ENCODE measurements around the gene NUP210.

Gene NUP210

DNA sequence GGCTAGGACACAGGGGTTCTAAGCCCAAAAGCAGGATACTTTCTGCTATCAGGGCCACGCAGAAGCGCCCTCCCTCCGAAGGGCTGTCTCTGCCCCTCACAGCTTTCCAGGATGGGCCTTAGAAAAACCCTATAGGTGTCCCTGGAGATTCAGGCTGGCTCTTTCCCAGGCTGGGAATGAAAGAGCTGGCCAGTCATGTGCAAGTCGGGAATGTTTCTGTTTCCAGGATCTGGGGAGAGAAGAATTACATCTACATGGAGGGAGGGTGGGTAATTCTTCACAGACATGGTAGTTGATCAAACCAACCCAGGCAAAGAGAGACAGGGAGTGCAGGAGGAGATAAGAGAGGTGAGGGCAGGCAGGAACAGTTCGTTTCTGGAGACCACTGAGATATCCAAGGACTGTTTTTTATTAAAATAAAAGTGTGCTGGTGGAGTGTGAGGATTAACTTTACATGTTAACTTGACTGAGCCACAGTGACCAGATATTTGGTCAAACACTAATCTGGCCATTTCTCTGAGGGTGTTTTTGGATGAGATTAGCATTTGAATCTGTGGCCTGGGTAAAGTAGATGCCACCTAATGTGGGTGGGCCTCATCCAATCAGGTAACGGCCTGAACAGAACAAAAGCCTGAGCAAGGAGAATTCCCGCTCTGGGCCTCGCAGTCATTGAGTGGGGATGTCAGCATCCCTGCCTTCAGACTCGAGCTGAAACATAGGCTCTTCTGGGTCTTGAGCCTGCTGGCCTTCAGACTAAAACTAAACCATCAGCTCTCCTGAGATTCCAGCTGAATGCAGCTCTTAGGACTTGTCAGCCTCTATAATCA, 15.3 kb downstream of the NUP210 start:
- Mint-ChIP-seq H3K4me1 (ENCODE audit: low read depth) (peaks cover 47% of the 10 kb centered on the region), H3K4me3 (no peak overlapping the region), H3K9me3 (no peaks in the 10 kb centered on the region), H3K27ac (no peak overlapping the region), H3K27me3 (no peaks in the 10 kb centered on the region), H3K36me3 (ENCODE audit: low read depth) (peaks cover 52% of the 10 kb centered on the region)

GRCh38 chr3:13403847-13404246, 16.3 kb downstream of the NUP210 start:
- H3K27ac Mint-ChIP-seq: no peak overlapping the region
- no peak overlapping the region for H3K4me3 Mint-ChIP-seq
- no peaks in the 10 kb centered on the region for H3K27me3 Mint-ChIP-seq
- H3K9me3 Mint-ChIP-seq: no peaks in the 10 kb centered on the region
- H3K36me3 Mint-ChIP-seq (ENCODE audit: low read depth): peaks cover 43% of the 10 kb centered on the region
- H3K4me1 Mint-ChIP-seq (ENCODE audit: low read depth): peaks cover 47% of the 10 kb centered on the region

GRCh38 chr3:13403213-13403819, 16.8 kb downstream of the NUP210 start:
- Mint-ChIP-seq H3K4me1 (ENCODE audit: low read depth) (peaks cover 47% of the 10 kb centered on the region), H3K27ac (no peak overlapping the region), H3K4me3 (no peak overlapping the region), H3K27me3 (no peaks in the 10 kb centered on the region), H3K36me3 (ENCODE audit: low read depth) (peaks cover 42% of the 10 kb centered on the region), H3K9me3 (no peaks in the 10 kb centered on the region)

DNA sequence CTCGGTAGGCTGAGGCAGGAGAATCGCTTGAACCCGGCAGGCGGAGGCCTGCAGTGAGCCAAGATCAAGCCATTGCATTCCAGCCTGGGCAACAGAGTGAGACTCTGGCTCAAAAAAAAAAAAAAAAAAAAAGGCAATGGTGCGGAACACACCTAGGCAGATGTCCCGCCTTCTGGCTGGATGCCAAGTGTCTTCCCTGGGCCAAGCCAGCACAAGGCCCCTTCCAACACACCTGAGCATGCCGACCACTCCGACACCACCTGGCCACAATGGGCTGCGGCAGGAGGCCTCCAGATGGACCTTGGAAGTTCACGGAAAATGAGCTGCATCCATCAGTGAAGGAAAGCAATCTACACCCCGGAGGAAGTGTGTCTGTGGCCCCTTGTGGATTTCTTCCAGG, 19.0 kb downstream of the NUP210 start:
- Mint-ChIP-seq H3K27ac (no peak overlapping the region), H3K36me3 (ENCODE audit: low read depth) (peaks cover 46% of the 10 kb centered on the region), H3K4me3 (no peak overlapping the region), H3K27me3 (no peaks in the 10 kb centered on the region), H3K4me1 (ENCODE audit: low read depth) (peaks cover 31% of the 10 kb centered on the region), H3K9me3 (no peaks in the 10 kb centered on the region)

GRCh38 chr3:13400114-13400673, 19.9 kb downstream of the NUP210 start:
- no peak overlapping the region for H3K27ac Mint-ChIP-seq
- peaks cover 25% of the 10 kb centered on the region for H3K4me1 Mint-ChIP-seq (ENCODE audit: low read depth)
- H3K9me3 Mint-ChIP-seq: no peaks in the 10 kb centered on the region
- H3K27me3 Mint-ChIP-seq: no peaks in the 10 kb centered on the region
- H3K36me3 Mint-ChIP-seq (ENCODE audit: low read depth): peaks cover 55% of the 10 kb centered on the region
- no peak overlapping the region for H3K4me3 Mint-ChIP-seq

- Mint-ChIP-seq H3K4me1 (ENCODE audit: low read depth) (peaks cover 25% of the 10 kb centered on the region), H3K36me3 (ENCODE audit: low read depth) (peaks cover 57% of the 10 kb centered on the region), H3K27ac (no peak overlapping the region)
Observed at GRCh38 chr3:13399603-13400002, 20.5 kb downstream of the NUP210 start.

DNA sequence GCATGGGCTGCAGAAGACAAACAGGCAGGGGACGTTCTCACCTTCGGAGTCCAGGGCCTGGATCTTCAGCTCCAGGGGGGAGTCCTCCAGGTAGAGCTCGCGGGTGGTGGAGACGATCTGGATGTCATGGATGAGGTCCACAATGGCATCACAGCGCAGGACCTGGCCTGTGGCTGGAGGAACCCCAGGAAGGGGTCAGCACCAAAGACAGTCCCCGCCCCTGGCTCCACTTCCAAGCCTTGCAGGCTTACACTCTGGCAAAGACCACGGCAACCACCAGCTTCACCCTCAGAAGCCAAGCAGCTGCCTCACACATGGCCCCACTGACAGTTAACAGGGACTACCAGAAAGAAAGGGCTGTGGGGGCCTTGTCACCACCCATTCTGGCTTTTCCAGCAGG, 22.8 kb downstream of the NUP210 start:
- Mint-ChIP-seq H3K9me3 (no peaks in the 10 kb centered on the region), H3K27me3 (no peaks in the 10 kb centered on the region), H3K27ac (no peak overlapping the region), H3K36me3 (ENCODE audit: low read depth) (peaks cover 52% of the 10 kb centered on the region), H3K4me1 (ENCODE audit: low read depth) (peaks cover 9% of the 10 kb centered on the region), H3K4me3 (no peak overlapping the region)

More at GRCh38 chr3:13399603-13400002, 20.5 kb downstream of the NUP210 start:
- H3K27me3 Mint-ChIP-seq: no peaks in the 10 kb centered on the region
- H3K9me3 Mint-ChIP-seq: no peaks in the 10 kb centered on the region
- no peak overlapping the region for H3K4me3 Mint-ChIP-seq

DNA sequence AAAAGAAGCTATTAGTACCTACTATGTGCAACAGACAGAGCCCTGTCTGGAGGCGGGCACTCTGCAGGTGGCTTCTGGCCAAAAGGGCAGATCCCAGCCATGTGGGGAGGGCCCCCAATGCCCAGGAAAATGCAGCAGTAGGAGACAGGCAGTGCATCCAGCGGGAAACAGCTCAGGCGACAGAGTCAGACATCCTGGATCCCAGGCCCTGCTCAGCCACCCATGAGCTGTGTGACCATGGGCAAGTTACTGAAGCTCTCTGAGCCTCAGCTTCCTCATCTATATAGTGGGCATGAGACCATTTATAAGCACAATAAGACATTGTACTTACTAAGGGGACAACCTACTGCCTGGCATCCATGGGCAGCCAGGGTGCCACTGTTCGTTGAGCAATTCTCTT, 25.8 kb downstream of the NUP210 start:
- H3K36me3 Mint-ChIP-seq (ENCODE audit: low read depth): peaks cover 77% of the 10 kb centered on the region

GRCh38 chr3:13393427-13394360, 26.4 kb downstream of the NUP210 start:
- no peaks in the 10 kb centered on the region for H3K4me1 Mint-ChIP-seq (ENCODE audit: low read depth)
- H3K4me3 Mint-ChIP-seq: no peak overlapping the region
- no peak overlapping the region for H3K27ac Mint-ChIP-seq
- H3K27me3 Mint-ChIP-seq: no peaks in the 10 kb centered on the region
- no peaks in the 10 kb centered on the region for H3K9me3 Mint-ChIP-seq
- peaks cover 80% of the 10 kb centered on the region for H3K36me3 Mint-ChIP-seq (ENCODE audit: low read depth)

More for the DNA sequence above, 25.8 kb downstream of the NUP210 start:
- no peaks in the 10 kb centered on the region for H3K4me1 Mint-ChIP-seq (ENCODE audit: low read depth)
- no peaks in the 10 kb centered on the region for H3K27me3 Mint-ChIP-seq
- H3K27ac Mint-ChIP-seq: no peak overlapping the region
- no peaks in the 10 kb centered on the region for H3K9me3 Mint-ChIP-seq
- H3K4me3 Mint-ChIP-seq: no peak overlapping the region

DNA sequence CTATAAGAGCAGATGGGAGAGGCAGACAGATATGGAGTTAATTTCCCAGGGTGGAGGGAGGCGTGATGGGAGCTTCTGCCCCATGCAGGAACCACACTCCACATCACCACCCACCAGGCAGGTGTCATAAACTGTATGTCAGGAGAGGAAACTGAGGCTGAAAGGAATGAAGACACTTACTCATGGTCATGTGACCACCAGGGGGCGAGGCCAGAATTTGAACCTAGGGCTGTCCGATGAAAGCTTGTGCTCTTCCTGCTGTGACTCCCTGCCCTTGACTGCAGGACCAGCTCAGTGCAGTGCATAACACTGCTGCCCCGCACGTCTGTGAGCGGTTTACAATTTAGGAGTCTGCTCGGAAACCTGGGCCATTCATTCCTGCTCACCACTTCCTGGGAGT, 28.8 kb downstream of the NUP210 start:
- Mint-ChIP-seq H3K4me3 (no peak overlapping the region), H3K4me1 (ENCODE audit: low read depth) (no peaks in the 10 kb centered on the region), H3K27me3 (no peaks in the 10 kb centered on the region), H3K9me3 (no peaks in the 10 kb centered on the region), H3K27ac (no peak overlapping the region), H3K36me3 (ENCODE audit: low read depth) (peaks cover 84% of the 10 kb centered on the region)

DNA sequence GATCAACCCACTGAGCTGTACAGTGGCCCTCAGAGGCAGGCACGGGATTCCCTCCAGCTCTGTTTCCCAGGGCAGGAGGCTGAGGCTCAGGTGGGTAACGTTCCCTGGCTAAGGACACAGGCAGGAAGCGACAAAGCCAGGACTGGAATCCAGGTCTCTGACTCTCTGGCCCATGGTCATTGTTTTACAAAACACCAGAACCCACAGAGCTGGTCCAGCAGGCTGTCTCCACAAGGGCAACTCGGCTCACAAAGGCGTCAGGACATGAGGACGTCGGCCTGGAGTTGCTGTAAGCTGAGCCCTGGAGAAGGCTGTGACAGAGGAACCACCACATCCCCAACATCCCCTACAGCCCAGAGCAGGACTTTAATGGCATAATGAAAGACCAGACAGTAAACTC, 30.7 kb downstream of the NUP210 start:
- H3K4me1 Mint-ChIP-seq (ENCODE audit: low read depth): no peaks in the 10 kb centered on the region
- no peaks in the 10 kb centered on the region for H3K9me3 Mint-ChIP-seq
- H3K36me3 Mint-ChIP-seq (ENCODE audit: low read depth): peaks cover 87% of the 10 kb centered on the region
- no peak overlapping the region for H3K27ac Mint-ChIP-seq
- H3K27me3 Mint-ChIP-seq: no peaks in the 10 kb centered on the region
- no peak overlapping the region for H3K4me3 Mint-ChIP-seq

GRCh38 chr3:13388816-13389215, 31.3 kb downstream of the NUP210 start:
- no peak overlapping the region for H3K4me3 Mint-ChIP-seq
- H3K9me3 Mint-ChIP-seq: no peaks in the 10 kb centered on the region
- peaks cover 88% of the 10 kb centered on the region for H3K36me3 Mint-ChIP-seq (ENCODE audit: low read depth)
- peak overlapping the region; percentile 49 for H3K27ac Mint-ChIP-seq
- H3K4me1 Mint-ChIP-seq (ENCODE audit: low read depth): no peaks in the 10 kb centered on the region
- H3K27me3 Mint-ChIP-seq: no peaks in the 10 kb centered on the region

- peaks cover 82% of the 10 kb centered on the region for H3K36me3 Mint-ChIP-seq (ENCODE audit: low read depth)
- H3K27ac Mint-ChIP-seq: no peak overlapping the region
- no peak overlapping the region for H3K4me3 Mint-ChIP-seq
- no peaks in the 10 kb centered on the region for H3K9me3 Mint-ChIP-seq
- no peaks in the 10 kb centered on the region for H3K4me1 Mint-ChIP-seq (ENCODE audit: low read depth)
- no peaks in the 10 kb centered on the region for H3K27me3 Mint-ChIP-seq
Observed at GRCh38 chr3:13385373-13385965, 34.7 kb downstream of the NUP210 start.

DNA sequence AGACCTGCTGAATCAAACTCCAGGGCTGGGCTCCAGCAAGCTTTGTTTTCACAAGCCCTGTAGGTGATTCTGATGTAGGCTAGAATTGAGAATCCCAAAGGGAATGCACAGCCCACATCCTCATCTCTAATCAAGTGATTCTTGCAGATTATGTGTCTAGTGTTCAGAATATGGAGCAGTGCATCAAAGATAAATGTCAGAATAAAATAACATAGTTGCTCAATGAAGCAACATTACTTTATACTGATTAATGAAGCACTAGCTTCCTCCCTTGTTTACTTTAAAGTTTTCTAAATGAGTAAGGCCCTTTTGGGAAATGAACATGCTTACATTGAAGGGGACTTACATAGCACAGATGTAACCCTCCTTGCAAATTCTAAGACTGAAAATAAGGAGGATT, 39.2 kb downstream of the NUP210 start:
- H3K27me3 Mint-ChIP-seq: no peaks in the 10 kb centered on the region
- H3K36me3 Mint-ChIP-seq (ENCODE audit: low read depth): peaks cover 71% of the 10 kb centered on the region
- no peaks in the 10 kb centered on the region for H3K4me1 Mint-ChIP-seq (ENCODE audit: low read depth)
- no peak overlapping the region for H3K4me3 Mint-ChIP-seq
- no peak overlapping the region for H3K27ac Mint-ChIP-seq
- no peaks in the 10 kb centered on the region for H3K9me3 Mint-ChIP-seq
